GM12892 (cell line): Measurements from ENCODE around the gene NUTF2.

Source experiments
- POLR2A ChIP-seq: IDR thresholded peaks from 2 replicates; pipeline ENCODE4 v1.6.1; 2011; ENCODE audit warnings: low read depth, low read length, control low read depth
- POLR2AphosphoS5 ChIP-seq: IDR thresholded peaks from 2 replicates; pipeline ENCODE4 v1.6.1; 2011; ENCODE audit warnings: low read depth, low read length, control low read depth
- TAF1 ChIP-seq: IDR thresholded peaks from 2 replicates; pipeline ENCODE4 v1.6.1; 2011; ENCODE audit warnings: low read depth, mild to moderate bottlenecking, control low read depth, low read length, borderline replicate concordance

DNA sequence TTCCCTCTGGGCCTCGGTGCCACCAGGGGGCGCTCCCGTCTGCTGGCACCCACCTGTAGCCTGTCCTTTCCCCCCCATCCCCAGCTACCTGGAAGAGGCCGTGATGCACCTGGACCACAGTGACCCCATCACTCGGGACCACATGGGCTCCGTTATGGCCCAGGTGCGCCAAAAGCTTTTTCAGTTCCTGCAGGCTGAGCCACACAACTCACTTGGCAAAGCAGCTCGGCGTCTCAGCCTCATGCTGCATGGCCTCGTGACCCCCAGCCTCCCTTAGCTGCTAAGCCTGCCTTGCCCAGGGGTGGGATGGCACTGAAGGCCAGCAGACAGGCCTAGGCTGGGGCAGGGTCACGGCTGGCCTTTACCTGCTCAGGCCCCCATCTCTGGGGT, 37.1 kb downstream of the NUTF2 start:
- TF ChIP-seq POLR2AphosphoS5, result no peak
- no peak for TF ChIP-seq POLR2A
- no peak for TF ChIP-seq TAF1
